Neural cell (in vitro differentiated cells): ENCODE data around the gene EGLN1. TPM values are rescaled to one million over a fixed set of nuclear protein-coding genes. Genes with fewer than 3 reads are reported as not detected.

Experiments used
- H2AFZ ChIP-seq: fragments of 200-600, 300-800 bp; sonication (generic), shearing (Covaris generic); 2 replicates; pipeline ENCODE4 v1.6.0; 2014; ENCODE audit warnings: low read depth, mild to moderate bottlenecking, antibody characterized with exemption, low read length, moderate library complexity
- H3F3A ChIP-seq: fragments of 200-600 bp; shearing (Covaris generic); 2 replicates; pipeline ENCODE4 v1.6.1; 2016; ENCODE audit warnings: mild to moderate bottlenecking, moderate library complexity, mixed read lengths, antibody characterized with exemption, low read length; ENCODE audit not compliant: insufficient read depth, poor library complexity, severe bottlenecking
- H3K27ac ChIP-seq: fragments of 200-600, 300-800 bp; sonication (generic), shearing (Covaris generic); 2 replicates; pipeline ENCODE4 v1.5.1; 2014; ENCODE audit warnings: mild to moderate bottlenecking, low read length, moderate library complexity
- H3K27me3 ChIP-seq: fragments of 300-800, 200-600 bp; sonication (generic), shearing (Covaris generic); 2 replicates; pipeline ENCODE4 v1.6.0; 2014; ENCODE audit warnings: mild to moderate bottlenecking, low read depth, low read length, moderate library complexity; ENCODE audit not compliant: insufficient read depth
- H3K36me3 ChIP-seq: fragments of 300-800, 200-600 bp; sonication (generic), shearing (Covaris generic); 2 replicates; pipeline ENCODE4 v1.5.1; 2014; ENCODE audit warnings: mild to moderate bottlenecking, antibody characterized with exemption, low read length, moderate library complexity; ENCODE audit not compliant: insufficient read depth
- H3K4me2 ChIP-seq: fragments of 300-800, 200-600 bp; sonication (generic), shearing (Covaris generic); 2 replicates; pipeline ENCODE4 v1.6.0; 2014; ENCODE audit warnings: mild to moderate bottlenecking, low read length
- H3K4me3 ChIP-seq: fragments of 300-800, 200-600 bp; sonication (generic), shearing (Covaris generic); 2 replicates; pipeline ENCODE4 v1.5.1; 2014; ENCODE audit warnings: mild to moderate bottlenecking, low read length, moderate library complexity
- H3K79me2 ChIP-seq: fragments of 200-600 bp; shearing (Covaris generic); replicated peaks from 2 replicates; pipeline ENCODE4 v1.6.0; 2014; ENCODE audit warnings: mild to moderate bottlenecking, low read length, moderate library complexity; ENCODE audit not compliant: insufficient read depth
- H3K9ac ChIP-seq: fragments of 300-800, 200-600 bp; sonication (generic), shearing (Covaris generic); 2 replicates; pipeline ENCODE4 v1.6.1; 2016; ENCODE audit warnings: mild to moderate bottlenecking, low read length, mixed read lengths
- H3K9me2 ChIP-seq: fragments of 200-600 bp; shearing (Covaris generic); 2 replicates; pipeline ENCODE4 v1.6.1; 2016; ENCODE audit warnings: mild to moderate bottlenecking, low read length, mixed read lengths; ENCODE audit not compliant: insufficient read depth
- H3K9me3 ChIP-seq: fragments of 200-600, 300-800 bp; sonication (generic), shearing (Covaris generic); 2 replicates; pipeline ENCODE4 v1.6.1; 2016; ENCODE audit warnings: mild to moderate bottlenecking, mixed run types, low read length, moderate library complexity, mixed read lengths
- H4K20me1 ChIP-seq: fragments of 200-600 bp; shearing (Covaris generic); 2 replicates; pipeline ENCODE4 v1.6.1; 2016; ENCODE audit warnings: mild to moderate bottlenecking, mixed run types; ENCODE audit not compliant: insufficient read depth
- EP300 ChIP-seq: fragments of 450-650 bp; conservative IDR thresholded peaks from 2 replicates; pipeline ENCODE4 v1.6.1; 2014; ENCODE audit warnings: antibody characterized with exemption, mild to moderate bottlenecking, moderate library complexity; ENCODE audit not compliant: poor library complexity, severe bottlenecking
- EZH2 ChIP-seq: fragments of 200-600, 300-800 bp; shearing (Covaris generic), sonication (generic); IDR thresholded peaks from 2 replicates; pipeline ENCODE4 v1.6.1; 2014; ENCODE audit warnings: antibody characterized with exemption, low read length, borderline replicate concordance, mild to moderate bottlenecking; ENCODE audit not compliant: insufficient read depth, poor library complexity, severe bottlenecking
- MXI1 ChIP-seq: fragments of 450-650 bp; conservative IDR thresholded peaks from 2 replicates; pipeline ENCODE4 v1.6.1; 2014; ENCODE audit warnings: antibody characterized with exemption, mild to moderate bottlenecking; ENCODE audit not compliant: poor library complexity, severe bottlenecking
- POLR2AphosphoS5 ChIP-seq: IDR thresholded peaks from 2 replicates; pipeline ENCODE4 v1.6.1; 2012
- RAD21 ChIP-seq: fragments of 450-650 bp; conservative IDR thresholded peaks from 2 replicates; pipeline ENCODE4 v1.6.1; 2014; ENCODE audit warnings: antibody characterized with exemption, mild to moderate bottlenecking, moderate library complexity
- SMC3 ChIP-seq: fragments of 450-650 bp; conservative IDR thresholded peaks from 2 replicates; pipeline ENCODE4 v1.6.1; 2014; ENCODE audit warnings: antibody characterized with exemption, mild to moderate bottlenecking, moderate library complexity; ENCODE audit not compliant: poor library complexity
- TAF1 ChIP-seq: IDR thresholded peaks from 2 replicates; pipeline ENCODE4 v1.6.1; 2012; ENCODE audit warnings: low read depth
- polyA plus RNA-seq: library from polyadenylated mRNA; depleted of rRNA; stranded (reverse); fragments of >200 nt; gene quantifications from 2 replicates; pipeline ENCODE4 v1.2.3, GENCODE V29; 2014
- TF ChIP-seq, protein P1 (sequence below): fragments of 450-650 bp; IDR thresholded peaks from 2 replicates; pipeline ENCODE4 v1.5.1; 2014; ENCODE audit warnings: antibody characterized with exemption, mild to moderate bottlenecking, moderate library complexity; ENCODE audit not compliant: poor library complexity, severe bottlenecking
- TF ChIP-seq, protein P2 (sequence below): IDR thresholded peaks from 2 replicates; pipeline ENCODE4 v1.6.1; 2012; ENCODE audit warnings: borderline replicate concordance

EGLN1 gene
- polyA plus RNA-seq, 1 donor from 2014 or later: 33.2 TPM

- Histone ChIP-seq H3F3A (peaks cover 7% of the 10 kb centered on the region), H3K4me2 (peak overlapping the region; percentile 99), H3K4me3 (peak overlapping the region; percentile 85), H3K9me3 (no peaks in the 10 kb centered on the region), H3K9ac (peak overlapping the region; percentile 96), H3K27ac (peak overlapping the region; percentile 96), H3K27me3 (no peaks in the 10 kb centered on the region), H3K9me2 (no peaks in the 10 kb centered on the region), H4K20me1 (peaks cover 3% of the 10 kb centered on the region), H3K36me3 (no peaks in the 10 kb centered on the region), H3K79me2 (peaks cover 65% of the 10 kb centered on the region), H2AFZ (peak overlapping the region; percentile 84)
- TF ChIP-seq, protein P1, sequence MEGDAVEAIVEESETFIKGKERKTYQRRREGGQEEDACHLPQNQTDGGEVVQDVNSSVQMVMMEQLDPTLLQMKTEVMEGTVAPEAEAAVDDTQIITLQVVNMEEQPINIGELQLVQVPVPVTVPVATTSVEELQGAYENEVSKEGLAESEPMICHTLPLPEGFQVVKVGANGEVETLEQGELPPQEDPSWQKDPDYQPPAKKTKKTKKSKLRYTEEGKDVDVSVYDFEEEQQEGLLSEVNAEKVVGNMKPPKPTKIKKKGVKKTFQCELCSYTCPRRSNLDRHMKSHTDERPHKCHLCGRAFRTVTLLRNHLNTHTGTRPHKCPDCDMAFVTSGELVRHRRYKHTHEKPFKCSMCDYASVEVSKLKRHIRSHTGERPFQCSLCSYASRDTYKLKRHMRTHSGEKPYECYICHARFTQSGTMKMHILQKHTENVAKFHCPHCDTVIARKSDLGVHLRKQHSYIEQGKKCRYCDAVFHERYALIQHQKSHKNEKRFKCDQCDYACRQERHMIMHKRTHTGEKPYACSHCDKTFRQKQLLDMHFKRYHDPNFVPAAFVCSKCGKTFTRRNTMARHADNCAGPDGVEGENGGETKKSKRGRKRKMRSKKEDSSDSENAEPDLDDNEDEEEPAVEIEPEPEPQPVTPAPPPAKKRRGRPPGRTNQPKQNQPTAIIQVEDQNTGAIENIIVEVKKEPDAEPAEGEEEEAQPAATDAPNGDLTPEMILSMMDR: no peak
- TF ChIP-seq EP300: no peak
- TF ChIP-seq, protein P2, sequence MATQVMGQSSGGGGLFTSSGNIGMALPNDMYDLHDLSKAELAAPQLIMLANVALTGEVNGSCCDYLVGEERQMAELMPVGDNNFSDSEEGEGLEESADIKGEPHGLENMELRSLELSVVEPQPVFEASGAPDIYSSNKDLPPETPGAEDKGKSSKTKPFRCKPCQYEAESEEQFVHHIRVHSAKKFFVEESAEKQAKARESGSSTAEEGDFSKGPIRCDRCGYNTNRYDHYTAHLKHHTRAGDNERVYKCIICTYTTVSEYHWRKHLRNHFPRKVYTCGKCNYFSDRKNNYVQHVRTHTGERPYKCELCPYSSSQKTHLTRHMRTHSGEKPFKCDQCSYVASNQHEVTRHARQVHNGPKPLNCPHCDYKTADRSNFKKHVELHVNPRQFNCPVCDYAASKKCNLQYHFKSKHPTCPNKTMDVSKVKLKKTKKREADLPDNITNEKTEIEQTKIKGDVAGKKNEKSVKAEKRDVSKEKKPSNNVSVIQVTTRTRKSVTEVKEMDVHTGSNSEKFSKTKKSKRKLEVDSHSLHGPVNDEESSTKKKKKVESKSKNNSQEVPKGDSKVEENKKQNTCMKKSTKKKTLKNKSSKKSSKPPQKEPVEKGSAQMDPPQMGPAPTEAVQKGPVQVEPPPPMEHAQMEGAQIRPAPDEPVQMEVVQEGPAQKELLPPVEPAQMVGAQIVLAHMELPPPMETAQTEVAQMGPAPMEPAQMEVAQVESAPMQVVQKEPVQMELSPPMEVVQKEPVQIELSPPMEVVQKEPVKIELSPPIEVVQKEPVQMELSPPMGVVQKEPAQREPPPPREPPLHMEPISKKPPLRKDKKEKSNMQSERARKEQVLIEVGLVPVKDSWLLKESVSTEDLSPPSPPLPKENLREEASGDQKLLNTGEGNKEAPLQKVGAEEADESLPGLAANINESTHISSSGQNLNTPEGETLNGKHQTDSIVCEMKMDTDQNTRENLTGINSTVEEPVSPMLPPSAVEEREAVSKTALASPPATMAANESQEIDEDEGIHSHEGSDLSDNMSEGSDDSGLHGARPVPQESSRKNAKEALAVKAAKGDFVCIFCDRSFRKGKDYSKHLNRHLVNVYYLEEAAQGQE: no peak
- no peak for TF ChIP-seq SMC3
- no peak for TF ChIP-seq RAD21
- TF ChIP-seq MXI1: peak; percentile 60
- TF ChIP-seq EZH2: no peak
- TF ChIP-seq TAF1: no peak
- TF ChIP-seq POLR2AphosphoS5: no peak
Observed at GRCh38 chr1:231337043-231337471, 85.0 kb downstream of the EGLN1 start.

DNA sequence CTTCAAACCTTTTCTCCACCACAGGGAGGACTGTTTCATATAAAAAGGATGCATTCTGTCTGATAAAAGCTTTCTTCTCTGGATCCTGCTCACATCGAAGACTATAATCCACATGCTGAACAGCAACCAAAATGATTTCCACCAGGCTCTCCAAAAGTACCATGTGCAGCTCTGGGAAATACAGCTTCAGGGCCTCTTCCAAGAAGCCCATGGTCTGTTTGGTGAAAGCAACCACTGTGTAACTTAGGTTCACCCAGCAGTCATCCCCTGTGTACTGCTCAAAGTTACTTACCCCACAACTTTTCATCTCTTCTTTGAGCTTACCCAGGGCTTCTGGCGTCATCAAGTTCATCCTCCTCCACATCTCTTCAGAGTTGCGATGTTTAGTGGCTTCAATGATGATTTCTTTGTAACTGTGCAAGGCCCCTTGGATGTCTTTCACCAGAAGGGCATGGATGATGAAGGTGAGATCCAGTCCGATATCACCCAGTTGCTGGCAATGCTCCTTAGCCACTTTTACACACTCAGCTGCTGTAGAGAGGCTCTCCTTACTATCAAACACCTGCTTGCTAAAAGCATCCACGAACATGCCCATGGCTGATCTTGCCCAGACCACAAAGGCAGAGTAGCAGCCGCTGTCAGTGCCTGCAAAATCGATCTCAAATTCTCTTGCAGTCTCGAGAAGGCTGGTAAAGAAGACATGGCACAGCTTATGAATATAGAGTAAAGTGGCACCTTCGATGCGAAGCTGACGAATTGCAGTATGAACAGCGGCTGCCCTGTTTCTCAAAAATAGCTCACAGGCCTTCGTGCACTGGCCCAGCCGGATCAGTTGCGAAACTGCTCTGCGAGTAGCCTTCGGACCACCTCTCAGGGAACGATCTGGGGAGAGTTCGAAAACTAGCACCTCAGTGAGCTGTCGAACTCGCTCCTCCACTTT is 86.2 kb downstream of the EGLN1 start:
- Histone ChIP-seq H3K9me2 (no peaks in the 10 kb centered on the region), H3K27ac (peak overlapping the region; percentile 96), H3K9ac (peak overlapping the region; percentile 96), H3K36me3 (no peaks in the 10 kb centered on the region), H2AFZ (no peak overlapping the region), H3K27me3 (no peaks in the 10 kb centered on the region), H4K20me1 (peaks cover 3% of the 10 kb centered on the region), H3K4me2 (peak overlapping the region; percentile 99), H3K4me3 (peak overlapping the region; percentile 85), H3K79me2 (peaks cover 62% of the 10 kb centered on the region), H3F3A (peaks cover 7% of the 10 kb centered on the region), H3K9me3 (no peaks in the 10 kb centered on the region)
- no peak for TF ChIP-seq TAF1
- no peak for TF ChIP-seq MXI1
- no peak for TF ChIP-seq SMC3
- TF ChIP-seq, protein P2: no peak
- no peak for TF ChIP-seq RAD21
- TF ChIP-seq EP300: no peak
- TF ChIP-seq, protein P1: no peak
- no peak for TF ChIP-seq EZH2
- no peak for TF ChIP-seq POLR2AphosphoS5
